GM15510 (cell line): ENCODE data around the gene TBK1.

ENCODE experiments used
- POLR2A ChIP-seq: IDR thresholded peaks from 3 replicates; pipeline ENCODE4 v1.6.1; 2011; ENCODE audit warnings: borderline replicate concordance; ENCODE audit not compliant: insufficient read length; ENCODE audit errors: extremely low read depth

The TBK1 gene

DNA sequence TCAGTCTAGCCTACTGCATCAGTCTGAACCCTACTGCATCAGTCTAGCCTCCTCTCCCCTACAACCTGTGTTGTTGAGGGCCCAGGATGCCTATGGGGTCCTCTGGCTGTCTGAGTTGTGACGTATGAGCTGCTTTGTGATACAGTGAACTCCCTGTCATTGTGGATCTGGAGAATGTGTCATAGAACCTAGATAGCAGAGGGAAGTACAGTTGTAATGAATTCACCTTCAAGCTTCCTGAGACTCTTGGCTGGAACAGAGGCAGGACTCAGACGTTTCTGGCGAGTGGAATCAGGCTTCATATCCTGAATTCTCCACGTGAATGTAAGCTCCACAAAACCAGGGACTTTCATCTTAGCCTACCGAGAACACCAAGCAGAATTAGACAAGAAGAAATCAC, 17.0 kb downstream of the TBK1 start:
- no peak for TF ChIP-seq POLR2A

DNA sequence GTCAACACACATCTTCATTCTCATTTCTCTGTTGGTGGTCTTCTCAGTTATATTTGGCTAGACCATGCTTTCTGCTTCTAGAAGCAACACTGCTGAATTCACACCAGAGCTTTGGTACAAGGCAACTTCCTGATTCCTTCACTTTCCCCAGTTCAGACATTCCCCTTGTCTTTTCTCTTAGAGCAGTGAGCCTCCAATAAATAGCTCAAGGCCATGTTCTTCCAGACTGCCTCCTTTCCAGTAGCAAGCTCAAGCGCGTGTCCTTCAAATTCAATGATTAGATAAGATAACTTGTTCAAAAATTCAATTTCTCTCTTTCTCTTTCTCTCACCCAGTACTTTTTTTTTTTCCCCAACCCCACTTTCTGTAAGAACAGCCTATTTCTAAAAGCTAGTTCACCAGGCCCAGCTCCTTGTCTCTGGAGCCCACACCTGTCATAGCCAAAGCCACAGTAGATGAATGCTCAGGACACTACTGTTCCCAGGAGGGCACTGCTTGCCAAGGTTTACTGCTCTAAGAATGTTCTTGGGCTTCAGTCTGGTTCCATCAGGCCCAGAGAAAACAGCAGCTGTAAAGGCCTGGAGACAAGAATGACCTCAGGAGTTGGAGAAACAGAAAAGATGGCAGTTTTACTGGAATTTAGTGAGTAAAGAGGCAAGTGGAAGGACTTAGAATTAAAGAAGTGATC, 17.7 kb downstream of the TBK1 start:
- no peak for TF ChIP-seq POLR2A

DNA sequence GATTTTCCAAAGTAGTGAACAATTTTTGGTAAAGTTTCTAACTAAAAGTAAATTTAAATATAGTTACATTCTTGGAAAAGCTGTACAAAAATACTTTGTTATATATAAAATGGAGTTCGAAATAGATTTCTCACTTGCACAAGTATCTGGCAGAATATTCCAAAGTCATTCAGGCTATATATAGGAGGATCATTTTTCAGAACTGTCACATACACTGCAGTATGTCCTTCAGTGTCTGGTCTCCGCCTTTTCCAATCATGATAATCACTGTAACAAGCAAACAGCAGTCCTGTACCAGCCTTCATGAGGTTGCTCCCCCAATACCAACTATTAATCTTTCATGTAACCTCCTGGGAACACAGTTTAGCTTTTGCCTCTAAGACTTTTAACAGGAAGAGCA, 18.6 kb downstream of the TBK1 start:
- no peak for TF ChIP-seq POLR2A

DNA sequence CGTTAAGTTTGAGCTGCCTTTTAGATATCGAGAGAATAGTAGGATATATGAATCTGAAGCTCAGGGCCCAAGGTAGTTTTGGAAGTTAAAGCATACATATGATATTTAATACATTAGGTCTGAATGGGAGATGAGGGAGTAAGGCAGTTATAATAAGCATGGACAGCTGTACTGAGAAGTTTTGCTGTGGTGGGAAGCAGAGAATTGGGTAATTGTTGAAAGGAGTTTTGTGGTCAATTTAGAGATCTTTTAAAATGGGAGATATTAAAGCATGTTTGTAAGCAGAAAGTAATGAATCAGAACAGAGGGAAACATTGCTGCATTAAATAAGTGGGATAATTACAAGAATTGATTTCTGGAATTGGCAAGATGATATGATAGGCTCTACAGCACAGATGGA, 21.3 kb downstream of the TBK1 start:
- no peak for TF ChIP-seq POLR2A

DNA sequence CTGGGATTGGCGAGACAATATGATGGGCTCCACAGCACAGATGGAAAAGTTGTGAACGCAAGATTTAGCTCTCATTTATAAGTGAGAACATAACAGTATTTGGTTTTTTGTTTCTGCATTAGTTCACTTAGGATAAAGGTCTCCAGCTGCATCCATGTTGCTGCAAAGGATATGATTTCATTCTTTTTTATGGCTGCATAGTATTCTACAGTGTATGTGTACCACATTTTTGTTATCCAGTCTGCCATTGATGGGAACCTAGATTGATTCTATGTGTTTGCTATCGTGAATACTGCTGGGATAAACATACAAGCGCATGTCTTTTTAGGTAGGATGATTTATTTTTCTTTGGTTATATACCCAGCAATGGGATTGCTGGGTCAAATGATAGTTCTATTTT, 23.6 kb downstream of the TBK1 start:
- no peak for TF ChIP-seq POLR2A

DNA sequence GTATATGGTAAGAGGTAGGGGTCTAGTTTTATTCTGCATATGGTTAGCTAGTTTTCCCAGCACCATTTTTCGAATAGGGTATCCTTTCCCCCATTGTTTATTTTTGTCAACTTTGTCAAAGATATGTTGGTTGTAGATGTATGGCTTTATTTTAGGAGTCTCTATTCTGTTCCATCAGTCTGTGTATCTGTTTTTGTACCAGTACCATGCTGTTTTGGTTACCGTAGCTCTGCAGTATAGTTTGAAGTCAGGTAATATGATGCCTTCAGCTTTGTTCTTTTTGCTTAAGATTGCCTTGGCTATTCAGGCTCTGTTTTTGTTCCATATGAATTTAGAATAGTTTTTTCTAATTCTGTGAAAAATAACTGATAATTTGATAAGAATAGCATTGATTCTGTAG, 24.9 kb downstream of the TBK1 start:
- TF ChIP-seq POLR2A = no peak

DNA sequence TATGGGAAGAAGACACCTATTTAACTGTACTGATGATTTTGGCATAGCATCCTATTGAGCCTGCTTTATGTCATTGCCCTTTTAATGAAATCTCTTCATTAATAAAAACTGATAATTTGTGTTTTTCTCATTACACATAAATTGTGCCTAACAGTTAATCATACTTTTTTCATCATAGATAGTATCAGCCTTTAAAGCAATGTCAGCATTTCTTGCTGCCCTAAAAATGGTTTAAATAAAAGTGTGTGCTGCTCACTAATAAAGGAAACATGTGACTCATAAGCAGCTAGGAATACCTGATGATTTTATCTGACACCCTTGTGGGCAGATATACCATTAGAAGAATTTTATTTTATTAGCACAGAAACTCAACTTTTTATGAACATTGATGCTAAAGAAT, 26.7 kb downstream of the TBK1 start:
- no peak for TF ChIP-seq POLR2A

DNA sequence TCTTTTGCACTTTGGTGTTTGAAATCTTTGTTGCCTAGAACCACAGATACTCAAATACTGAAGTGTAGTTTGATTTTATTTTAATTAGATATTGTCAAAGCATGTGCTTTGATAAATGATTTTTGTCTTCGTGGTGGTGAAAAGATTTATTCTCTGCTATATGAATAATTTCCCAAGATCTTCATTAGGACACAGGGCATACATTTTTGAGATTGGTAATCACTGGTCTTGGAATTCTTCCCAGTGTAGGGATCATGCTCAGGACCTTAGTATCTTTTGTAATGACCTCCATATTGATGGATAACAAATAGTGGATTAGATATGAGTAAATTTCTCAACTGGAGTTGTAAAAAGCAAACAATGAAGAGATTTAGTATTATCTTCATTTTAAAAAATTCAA, 28.2 kb downstream of the TBK1 start:
- no peak for TF ChIP-seq POLR2A

DNA sequence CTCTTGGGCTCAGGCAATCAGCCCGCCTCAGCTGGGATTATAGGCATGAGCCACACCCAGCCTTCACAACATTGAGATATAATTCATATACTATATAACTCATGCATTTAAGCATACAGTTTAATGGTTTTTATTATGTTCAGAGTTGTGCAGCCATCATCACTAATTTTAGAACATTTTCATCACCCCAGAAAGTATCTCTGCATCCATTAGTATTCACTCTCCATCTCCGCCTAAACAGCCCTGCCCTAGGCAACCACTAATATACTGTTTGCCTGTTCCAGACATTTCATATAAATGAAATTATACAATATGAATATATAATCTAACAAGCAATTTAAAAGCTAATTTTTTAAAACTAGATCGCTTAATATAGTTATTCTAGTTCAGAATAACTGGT, 34.7 kb downstream of the TBK1 start:
- TF ChIP-seq POLR2A = no peak

DNA sequence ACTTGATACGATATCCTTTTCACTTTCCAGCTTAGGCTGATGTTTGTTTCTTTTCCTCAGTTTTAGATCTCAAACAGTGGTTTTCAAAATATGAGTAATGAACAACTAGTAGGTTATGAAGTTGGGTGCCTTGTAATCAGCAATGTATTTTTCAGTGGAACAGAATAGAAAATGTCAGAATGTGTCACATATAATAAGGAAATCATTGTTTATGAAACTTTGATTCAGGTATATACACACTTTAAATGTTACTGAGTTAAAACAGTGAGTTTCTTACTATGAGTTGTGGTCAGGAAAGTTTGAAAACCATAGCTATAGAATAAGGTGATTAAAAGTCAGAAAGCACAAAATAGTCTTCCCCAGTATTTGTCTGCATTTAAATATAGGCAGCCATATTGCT, 39.8 kb downstream of the TBK1 start:
- TF ChIP-seq POLR2A = no peak

DNA sequence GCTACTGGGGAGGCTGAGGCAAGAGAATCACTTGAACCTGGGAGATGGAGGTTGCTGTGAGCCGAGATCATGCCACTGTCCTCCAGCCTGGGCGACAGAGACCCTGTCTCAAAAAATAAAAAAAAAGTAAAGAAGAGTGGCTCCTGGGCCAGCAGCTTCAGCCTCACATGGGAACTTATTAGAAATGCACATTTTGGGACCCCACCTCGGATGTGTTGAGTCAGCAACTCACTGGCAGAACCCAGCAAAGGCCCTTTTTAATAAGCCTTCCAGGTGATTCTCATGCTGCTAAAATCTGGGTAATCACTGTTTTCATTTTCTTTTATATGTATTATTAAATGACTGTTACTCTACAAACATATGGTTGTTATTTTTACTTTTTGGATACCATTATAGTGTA, 41.6 kb downstream of the TBK1 start:
- no peak for TF ChIP-seq POLR2A

DNA sequence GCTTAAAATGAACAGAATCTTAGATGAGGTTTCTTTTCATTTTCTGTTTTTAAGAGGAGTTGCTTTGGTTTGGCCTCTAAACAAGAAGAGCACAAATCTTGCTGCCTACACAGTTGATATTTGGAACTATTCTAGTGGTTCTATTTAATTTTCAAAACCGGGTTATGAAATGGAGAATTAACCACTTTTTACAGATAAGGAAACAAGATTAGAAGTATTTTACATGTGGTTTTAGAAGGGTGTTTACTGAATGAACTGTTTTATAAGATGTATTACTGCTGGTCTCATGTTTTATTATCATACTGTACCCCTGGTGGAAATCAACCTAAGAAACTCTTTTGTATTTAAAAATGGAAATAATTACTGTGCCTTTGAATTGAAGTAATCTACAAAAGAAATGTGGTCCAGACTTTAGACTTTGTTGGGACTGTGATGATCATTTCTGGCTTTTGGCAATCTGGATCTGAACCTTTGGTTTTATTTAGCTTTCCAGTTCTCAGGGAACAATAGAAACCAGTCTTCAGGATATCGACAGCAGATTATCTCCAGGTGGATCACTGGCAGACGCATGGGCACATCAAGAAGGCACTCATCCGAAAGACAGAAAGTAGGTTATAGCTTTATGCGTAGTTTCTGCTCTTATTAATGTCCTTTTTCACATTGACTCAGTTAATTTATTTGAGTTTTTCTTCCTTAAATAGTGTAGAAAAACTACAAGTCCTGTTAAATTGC, 43.2 kb downstream of the TBK1 start:
- TF ChIP-seq POLR2A = no peak

DNA sequence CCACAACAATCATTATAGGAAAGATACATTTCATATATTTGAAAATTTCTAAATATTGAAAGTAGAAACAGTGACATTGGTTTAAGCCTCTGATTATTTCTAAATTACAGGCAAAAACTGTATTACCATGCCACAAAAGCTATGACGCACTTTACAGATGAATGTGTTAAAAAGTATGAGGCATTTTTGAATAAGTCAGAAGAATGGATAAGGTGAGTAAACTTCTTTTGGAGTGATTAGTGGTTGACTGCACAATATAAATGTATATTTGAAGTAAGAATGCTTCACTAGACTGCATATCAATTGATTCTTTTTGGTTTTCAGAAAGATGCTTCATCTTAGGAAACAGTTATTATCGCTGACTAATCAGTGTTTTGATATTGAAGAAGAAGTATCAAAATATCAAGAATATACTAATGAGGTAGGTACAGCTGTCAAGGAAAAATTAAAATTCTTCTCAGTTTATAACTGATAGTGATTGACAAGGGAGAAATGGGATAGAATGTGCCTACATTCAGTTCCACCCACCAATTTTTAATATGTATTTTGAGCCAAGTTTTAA, 45.0 kb downstream of the TBK1 start:
- TF ChIP-seq POLR2A = no peak

DNA sequence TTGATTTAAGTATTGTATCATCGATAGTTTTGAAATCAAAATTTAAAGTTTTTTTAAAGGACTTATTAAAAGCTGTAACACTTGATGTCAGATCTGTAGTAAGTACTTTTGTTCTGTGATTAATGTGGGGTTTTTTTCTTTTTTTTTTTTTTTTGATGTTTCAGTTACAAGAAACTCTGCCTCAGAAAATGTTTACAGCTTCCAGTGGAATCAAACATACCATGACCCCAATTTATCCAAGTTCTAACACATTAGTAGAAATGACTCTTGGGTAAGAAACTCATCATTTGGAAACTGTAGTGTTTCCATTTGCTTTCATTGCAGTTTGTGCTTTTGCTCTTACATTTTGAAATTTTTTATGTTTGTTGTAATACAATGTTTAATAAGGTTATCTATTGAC, 45.6 kb downstream of the TBK1 start:
- TF ChIP-seq POLR2A = no peak

DNA sequence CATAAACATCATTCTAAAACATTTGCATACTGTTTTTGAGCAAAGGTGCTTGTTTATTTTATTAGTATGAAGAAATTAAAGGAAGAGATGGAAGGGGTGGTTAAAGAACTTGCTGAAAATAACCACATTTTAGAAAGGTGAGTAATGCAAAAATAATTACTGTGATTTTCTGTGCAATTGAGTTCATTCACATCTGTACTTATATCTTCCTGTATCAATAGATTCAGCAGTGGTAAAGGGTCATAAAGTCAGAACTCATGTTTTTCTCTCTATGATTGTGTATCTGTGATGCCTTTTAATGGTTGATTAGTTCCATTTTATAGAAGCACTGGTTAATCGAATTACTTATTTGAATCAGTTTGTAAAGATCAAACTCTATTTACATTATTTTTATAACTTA, 46.0 kb downstream of the TBK1 start:
- TF ChIP-seq POLR2A = no peak

DNA sequence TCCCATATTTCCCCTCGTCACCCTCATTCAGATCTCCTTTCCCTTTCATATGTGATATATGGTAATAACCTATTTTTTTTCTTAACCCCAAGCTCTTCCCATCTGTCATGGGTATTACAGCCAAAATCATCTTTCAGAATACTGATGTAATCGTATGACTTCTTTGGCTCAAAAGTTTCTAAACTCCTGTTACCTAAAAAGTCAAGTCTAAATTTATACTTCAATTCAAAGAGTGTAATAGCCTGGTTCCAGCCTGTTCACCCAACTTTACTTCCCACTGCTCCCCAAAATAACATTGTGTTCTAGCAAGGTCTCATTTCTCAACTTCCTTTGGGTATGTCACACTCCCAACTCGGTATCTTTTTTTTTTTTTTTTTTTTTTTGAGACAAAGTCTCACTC, 48.5 kb downstream of the TBK1 start:
- TF ChIP-seq POLR2A = no peak

DNA sequence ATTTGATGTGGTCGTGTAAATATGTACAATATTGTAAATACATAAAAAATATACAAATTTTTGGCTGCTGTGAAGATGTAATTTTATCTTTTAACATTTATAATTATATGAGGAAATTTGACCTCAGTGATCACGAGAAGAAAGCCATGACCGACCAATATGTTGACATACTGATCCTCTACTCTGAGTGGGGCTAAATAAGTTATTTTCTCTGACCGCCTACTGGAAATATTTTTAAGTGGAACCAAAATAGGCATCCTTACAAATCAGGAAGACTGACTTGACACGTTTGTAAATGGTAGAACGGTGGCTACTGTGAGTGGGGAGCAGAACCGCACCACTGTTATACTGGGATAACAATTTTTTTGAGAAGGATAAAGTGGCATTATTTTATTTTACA, 49.6 kb downstream of the TBK1 start:
- TF ChIP-seq POLR2A = no peak

DNA sequence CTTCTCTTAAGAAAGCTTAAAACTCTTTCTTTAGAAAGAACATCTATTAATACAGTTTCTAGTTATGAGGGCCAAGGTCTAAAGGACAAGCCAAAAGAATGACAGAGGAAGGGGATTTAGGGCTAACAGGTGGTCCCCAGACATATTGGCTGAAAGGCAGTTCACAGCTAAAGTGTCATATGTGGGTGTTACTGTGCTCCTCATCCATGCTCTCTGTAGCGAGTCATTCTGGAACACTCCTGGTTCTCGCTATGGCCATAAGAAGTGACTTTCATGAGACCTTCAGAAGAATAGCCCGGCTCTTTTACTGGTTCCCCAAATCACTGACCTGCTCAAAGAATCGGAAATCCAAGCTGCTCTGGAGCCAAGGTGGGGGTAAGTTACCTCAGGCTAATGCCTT, 55.0 kb downstream of the TBK1 start:
- no peak for TF ChIP-seq POLR2A
